ENCODE data around the gene COL4A1.

Gene COL4A1

DNA sequence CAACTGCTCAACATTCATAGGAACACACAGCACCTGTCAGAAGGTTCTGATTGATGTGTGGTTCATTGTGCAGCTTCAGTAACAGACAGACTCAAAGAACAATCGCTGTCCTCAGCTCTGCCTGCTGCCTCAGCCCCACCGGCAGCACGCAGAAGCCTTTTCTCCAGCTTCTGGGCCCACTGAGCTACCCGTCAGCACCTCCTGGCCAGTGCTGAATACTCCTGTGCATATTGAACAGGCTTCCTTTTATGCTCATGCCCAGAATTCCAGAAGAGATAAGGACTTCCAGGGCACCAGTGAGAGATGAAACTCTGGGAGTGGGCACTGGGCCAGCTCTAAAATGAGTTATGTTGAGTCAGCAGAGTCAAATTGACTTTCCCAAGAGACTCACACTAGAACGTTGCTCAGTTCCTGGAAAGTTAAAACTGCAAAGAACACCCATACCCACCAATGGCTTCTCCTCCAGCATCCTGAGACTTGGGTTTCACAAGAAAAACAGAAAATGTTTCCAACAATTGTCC is 119.3 kb downstream of the COL4A1 start:
- no peak for ATAC-seq

DNA sequence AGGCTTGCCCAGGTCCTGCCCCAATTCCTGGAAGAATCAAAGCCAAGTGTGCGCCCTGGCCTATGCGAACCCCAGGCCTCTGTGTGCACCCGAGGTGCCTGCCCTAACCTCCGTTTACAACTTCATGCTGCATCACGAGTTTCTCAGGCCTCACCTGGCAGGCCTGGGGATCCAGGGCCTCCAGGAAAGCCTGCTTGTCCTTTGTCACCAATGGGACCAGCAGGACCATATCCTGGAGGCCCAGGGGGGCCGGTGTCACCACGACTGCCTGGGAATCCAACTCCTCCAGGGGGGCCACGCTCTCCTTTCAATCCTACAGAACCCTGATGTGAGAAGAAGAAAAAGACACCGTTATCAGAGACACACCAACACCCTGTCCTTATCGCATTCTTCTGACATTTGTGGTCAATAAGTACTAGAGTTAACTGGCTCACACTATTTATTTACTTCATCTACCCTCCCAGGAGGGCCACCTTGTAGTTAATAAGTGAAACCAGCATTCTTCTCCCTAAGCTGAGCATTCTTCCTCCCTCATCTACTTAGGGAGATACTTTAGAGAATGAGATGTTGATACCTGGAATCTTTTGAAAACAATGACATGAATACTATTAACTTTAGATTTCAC is 120.6 kb downstream of the COL4A1 start:
- no peak for ATAC-seq

GRCh38 chr13:110185696-110186095 is 121.3 kb downstream of the COL4A1 start:
- no peak for ATAC-seq

DNA sequence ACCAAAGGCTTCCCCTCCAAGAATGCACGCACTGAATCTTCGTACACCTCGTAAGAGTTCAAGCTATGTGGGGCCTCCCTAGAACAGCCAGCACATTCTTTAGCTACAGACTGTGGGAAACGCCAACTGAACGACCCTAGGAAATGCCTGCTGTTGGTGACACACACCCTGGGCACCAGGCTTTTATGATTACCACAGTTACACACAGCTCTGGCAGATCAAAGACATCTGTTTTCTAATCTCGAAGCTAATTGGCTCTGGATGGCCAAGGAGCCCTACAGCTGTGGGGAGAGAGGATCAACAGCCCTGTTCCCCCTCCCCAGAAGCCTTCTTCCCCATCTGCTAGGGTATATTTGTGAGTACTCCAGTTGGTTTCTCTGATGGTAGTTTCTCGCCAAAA is 123.0 kb downstream of the COL4A1 start:
- no peak for ATAC-seq

DNA sequence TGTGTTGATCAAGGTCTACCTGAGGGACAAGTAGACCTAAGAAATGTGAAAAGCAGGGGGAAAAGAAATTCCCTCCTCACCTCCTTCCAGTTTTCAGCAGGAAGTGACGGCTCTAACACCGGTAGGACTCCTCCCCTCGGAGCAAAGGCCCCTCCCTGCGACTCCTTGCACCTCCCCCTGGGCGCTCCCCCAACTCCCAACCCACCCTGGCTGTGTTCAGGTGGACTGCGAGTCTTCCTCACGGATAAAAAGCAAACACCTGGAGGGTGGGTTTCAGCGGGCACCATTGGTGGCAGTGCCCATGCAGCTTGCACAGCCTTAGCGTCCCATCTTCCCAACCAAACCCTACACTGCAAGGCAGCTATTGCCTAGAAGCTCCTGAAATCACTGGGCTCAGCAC is 124.5 kb downstream of the COL4A1 start:
- no peak for ATAC-seq

- no peak for ATAC-seq
Observed at GRCh38 chr13:110182003-110182402, 125.0 kb downstream of the COL4A1 start.

- no peak for ATAC-seq
Observed at GRCh38 chr13:110179857-110180147, 127.2 kb downstream of the COL4A1 start.

GRCh38 chr13:110179116-110179856 is 127.7 kb downstream of the COL4A1 start:
- ATAC-seq = no peak

GRCh38 chr13:110177790-110178189 is 129.2 kb downstream of the COL4A1 start:
- no peak for ATAC-seq

GRCh38 chr13:110176431-110176830 is 130.5 kb downstream of the COL4A1 start:
- no peak for ATAC-seq

DNA sequence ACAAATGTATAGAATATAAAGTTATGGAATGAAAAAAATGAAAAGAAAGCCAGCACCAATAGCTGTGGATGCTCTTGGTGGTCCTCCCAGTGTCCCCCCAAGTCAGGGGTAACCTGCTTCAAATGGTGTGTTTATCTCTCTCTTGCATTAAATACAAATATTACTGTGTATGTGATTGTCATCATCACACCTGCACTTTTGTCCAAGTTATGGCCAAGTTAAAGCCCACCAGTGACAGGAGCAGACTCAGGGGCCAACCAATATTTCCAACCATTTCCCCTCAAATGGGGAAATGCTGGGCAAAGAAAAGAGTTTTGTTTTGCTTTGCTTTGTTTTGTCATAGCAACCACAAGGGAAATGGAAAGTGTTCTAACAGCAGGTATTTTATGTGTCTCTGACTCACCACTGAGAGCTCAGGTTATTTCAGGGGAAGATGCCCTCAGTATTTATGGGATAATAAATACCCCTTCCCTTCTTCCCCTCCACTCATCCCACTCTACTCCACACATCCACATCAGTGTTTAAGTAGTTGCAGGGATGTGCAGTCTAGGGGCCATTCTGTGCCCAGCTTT is 133.6 kb downstream of the COL4A1 start:
- ATAC-seq = no peak

DNA sequence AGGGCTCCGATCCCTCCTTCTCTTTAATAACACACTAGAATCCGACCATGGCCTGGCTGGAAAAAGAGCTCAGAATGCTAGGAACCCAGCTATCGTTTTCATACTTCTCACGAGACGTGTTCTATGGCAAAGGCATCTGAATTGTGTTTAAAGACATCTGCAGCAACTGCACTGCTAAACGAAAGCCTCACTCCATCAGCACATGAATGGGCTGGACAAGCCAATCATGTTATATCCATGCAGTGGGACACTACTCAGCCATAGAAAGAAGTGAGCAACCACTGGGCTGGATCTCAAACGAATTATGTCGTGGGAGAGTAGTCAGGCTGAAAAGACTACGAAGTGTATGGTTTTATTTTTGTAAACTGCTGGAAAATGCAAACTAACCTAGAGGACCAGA is 136.1 kb downstream of the COL4A1 start:
- ATAC-seq = no peak

- no peak for ATAC-seq
Observed at GRCh38 chr13:110170020-110170790, 136.8 kb downstream of the COL4A1 start.

DNA sequence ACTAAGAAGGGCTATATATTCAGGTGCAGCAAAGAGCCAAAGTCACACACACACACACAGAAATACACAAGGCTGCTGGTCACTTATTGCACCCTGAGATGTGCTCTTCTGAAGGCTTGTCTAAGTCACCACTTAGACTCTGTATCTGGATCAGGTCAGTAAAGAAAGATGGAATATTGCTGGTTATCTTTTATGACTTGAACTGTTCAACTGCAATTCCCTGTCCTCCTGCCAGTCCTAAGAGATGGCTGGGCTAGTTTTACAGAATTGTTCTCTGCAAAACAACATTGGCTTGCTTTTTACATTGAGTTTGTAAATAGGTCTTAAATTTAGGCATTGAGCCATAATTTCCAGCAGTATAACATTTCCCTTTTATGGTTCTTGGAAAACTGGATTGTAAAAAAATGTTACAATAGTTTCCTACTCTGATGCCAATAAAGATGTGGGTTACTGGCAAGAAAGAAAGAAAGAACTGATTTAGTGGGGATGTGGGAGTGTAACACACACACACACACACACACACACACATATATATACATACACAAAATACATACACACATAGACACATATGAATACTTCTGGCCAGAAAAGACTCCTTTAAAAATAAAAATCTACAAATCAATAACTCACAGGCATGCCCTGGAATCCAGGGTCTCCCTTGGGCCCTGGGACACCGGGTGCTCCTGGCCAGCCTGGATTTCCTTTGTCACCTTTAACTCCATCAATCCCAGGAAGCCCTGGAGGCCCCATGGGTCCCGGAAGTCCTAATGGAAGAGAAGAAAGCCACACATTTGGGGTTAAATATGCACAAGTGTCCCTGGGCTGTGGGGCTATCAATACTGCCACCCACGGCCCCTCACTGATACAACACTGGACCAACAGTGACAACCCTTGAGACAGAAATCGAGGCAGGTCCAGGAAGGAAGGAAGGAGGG is 137.7 kb downstream of the COL4A1 start:
- no peak for ATAC-seq

DNA sequence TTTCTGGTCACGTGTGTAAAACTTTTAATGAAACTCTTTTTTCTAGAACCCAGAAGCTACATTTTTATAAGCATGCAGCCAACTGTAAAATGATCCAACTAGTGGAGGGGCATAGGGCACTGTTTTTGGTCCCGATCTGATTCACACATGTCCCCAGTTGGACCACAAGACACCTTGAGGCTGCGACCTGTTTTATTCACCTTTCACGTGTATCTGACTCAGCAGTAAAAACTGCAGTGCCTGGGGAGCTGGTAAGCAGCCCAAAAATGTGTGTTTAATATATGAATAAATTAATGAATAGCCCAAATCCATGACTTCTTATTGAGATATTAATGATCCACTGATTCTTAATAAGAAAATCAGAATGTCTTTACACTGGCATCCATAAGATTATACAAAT is 140.4 kb downstream of the COL4A1 start:
- no peak for ATAC-seq

DNA sequence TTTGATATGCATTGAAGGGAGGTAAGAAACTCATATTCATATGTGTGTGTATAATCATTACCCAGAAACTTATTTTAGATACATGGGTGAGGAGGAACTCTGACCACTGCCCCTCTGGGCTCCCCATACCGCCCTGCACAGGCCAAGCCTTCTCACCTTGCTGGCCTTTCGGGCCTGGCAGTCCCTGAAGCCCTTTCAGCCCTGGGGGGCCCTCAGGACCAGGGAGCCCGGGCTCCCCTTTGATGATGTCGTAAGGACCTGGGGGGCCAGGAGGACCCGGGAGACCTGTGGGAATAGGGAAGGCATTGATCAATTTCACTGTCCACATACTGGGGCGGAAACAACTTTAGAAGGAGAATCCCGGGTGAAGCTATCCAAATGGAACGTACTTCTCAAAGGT is 142.3 kb downstream of the COL4A1 start:
- ATAC-seq = no peak

- ATAC-seq = no peak
Observed at GRCh38 chr13:110162866-110163658, 143.9 kb downstream of the COL4A1 start.

- ATAC-seq = no peak
Observed at GRCh38 chr13:110162053-110162452, 144.9 kb downstream of the COL4A1 start.

- no peak for ATAC-seq
Observed at GRCh38 chr13:110161112-110161882, 145.7 kb downstream of the COL4A1 start.

GRCh38 chr13:110158226-110158625 is 148.7 kb downstream of the COL4A1 start:
- no peak for ATAC-seq

DNA sequence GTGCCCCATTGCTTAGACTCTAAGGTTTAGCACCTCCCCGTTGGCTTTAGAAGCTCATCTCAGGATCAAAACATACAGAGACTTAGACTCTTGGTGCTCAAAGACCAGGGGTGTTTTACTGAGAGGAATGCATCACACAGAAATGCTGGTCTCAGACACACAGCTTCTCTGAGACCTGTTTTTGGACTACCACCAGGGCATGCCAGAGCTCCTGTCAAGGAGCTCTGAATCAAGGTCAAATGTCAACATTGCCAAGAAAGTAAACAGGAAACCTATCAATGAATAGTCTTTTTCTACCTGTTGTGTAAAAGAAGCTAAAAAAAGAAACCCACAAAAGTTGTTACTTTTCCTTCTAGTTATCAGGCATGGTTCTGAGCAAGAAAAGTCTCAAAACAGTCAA is 149.2 kb downstream of the COL4A1 start:
- no peak for ATAC-seq
